GM23338 (cell line): ENCODE data around the gene SEC23IP. TPM values are rescaled to one million over a fixed set of nuclear protein-coding genes. Genes with fewer than 3 reads are reported as not detected.

Experiments used
- ATAC-seq: fragments of 200-7000 bp; cut with Tn5 transposase; 3 replicates; pipeline ENCODE4 v1.9.1; 2020
- DNase-seq: peaks from one replicate; pipeline ENCODE4 v3.0.0-alpha.2; 2015; ENCODE audit warnings: low spot score
- H2AFZ ChIP-seq: fragments of 200-600 bp; sonication (generic); 2 replicates; pipeline ENCODE4 v1.8.0; 2016; ENCODE audit warnings: antibody characterized with exemption, mild to moderate bottlenecking, moderate library complexity
- H3F3A ChIP-seq: fragments of 200-600 bp; sonication (generic); replicated peaks from 2 replicates; pipeline ENCODE4 v1.8.0; 2017; ENCODE audit warnings: antibody characterized with exemption, mixed run types, low read depth
- H3K27ac ChIP-seq: fragments of 200-600 bp; sonication (generic); 2 replicates; pipeline ENCODE4 v1.6.1; 2016; ENCODE audit warnings: low read depth
- H3K27me3 ChIP-seq: fragments of 200-600 bp; sonication (generic); 2 replicates; pipeline ENCODE4 v1.8.0; 2016; ENCODE audit warnings: mild to moderate bottlenecking, mixed run types, moderate library complexity; ENCODE audit not compliant: insufficient read depth
- H3K36me3 ChIP-seq: fragments of 200-600 bp; sonication (generic); 2 replicates; pipeline ENCODE4 v1.8.0; 2016; ENCODE audit warnings: mild to moderate bottlenecking; ENCODE audit not compliant: insufficient read depth
- H3K4me1 ChIP-seq: fragments of 200-600 bp; sonication (generic); 2 replicates; pipeline ENCODE4 v1.8.0; 2016; ENCODE audit warnings: mild to moderate bottlenecking, moderate library complexity; ENCODE audit not compliant: insufficient read depth
- H3K4me2 ChIP-seq: fragments of 200-600 bp; sonication (generic); 2 replicates; pipeline ENCODE4 v1.7.1; 2017; ENCODE audit warnings: mixed run types
- H3K4me3 ChIP-seq: fragments of 200-600 bp; sonication (generic); 2 replicates; pipeline ENCODE4 v1.6.1; 2016; ENCODE audit warnings: mixed run types
- H3K79me2 ChIP-seq: fragments of 200-600 bp; sonication (generic); replicated peaks from 2 replicates; pipeline ENCODE4 v1.8.0; 2017; ENCODE audit warnings: mild to moderate bottlenecking; ENCODE audit not compliant: insufficient read depth
- H3K9me2 ChIP-seq: fragments of 200-600 bp; sonication (generic); 2 replicates; pipeline ENCODE4 v1.8.0; 2017; ENCODE audit not compliant: insufficient read depth
- H4K20me1 ChIP-seq: fragments of 200-600 bp; sonication (generic); replicated peaks from 2 replicates; pipeline ENCODE4 v1.8.0; 2017; ENCODE audit warnings: mild to moderate bottlenecking; ENCODE audit not compliant: insufficient read depth
- H3K27ac Mint-ChIP-seq: 2 replicates; pipeline ENCODE4 v1.8.0; 2020; ENCODE audit warnings: inconsistent platforms, mild to moderate bottlenecking, moderate library complexity, mixed read lengths
- H3K27me3 Mint-ChIP-seq: 3 replicates; pipeline ENCODE4 v1.8.0; 2022; ENCODE audit warnings: low read depth, mild to moderate bottlenecking, moderate library complexity, mixed read lengths, inconsistent platforms; ENCODE audit not compliant: insufficient read depth, poor library complexity
- H3K36me3 Mint-ChIP-seq: 3 replicates; pipeline ENCODE4 v1.8.0; 2021; ENCODE audit warnings: low read depth, mild to moderate bottlenecking, inconsistent platforms, moderate library complexity, mixed read lengths
- H3K4me1 Mint-ChIP-seq: 3 replicates; pipeline ENCODE4 v1.8.0; 2020; ENCODE audit warnings: mild to moderate bottlenecking, inconsistent platforms, mixed read lengths
- H3K4me3 Mint-ChIP-seq: 3 replicates; pipeline ENCODE4 v1.8.0; 2021; ENCODE audit warnings: moderate library complexity, mild to moderate bottlenecking, inconsistent platforms, mixed read lengths
- H3K9me3 Mint-ChIP-seq: 3 replicates; pipeline ENCODE4 v1.8.0; 2020; ENCODE audit warnings: moderate library complexity, mild to moderate bottlenecking, inconsistent platforms, mixed read lengths
- CREB1 ChIP-seq: fragments of 250-450 bp; sonication (Bioruptor Pico); IDR thresholded peaks from 2 replicates; pipeline ENCODE4 v1.5.0; 2020; ENCODE audit warnings: low read depth, mild to moderate bottlenecking, moderate library complexity
- CTCF ChIP-seq, 2 experiments: fragments of 200-600 bp in 1 of 2; sonication (generic) in 1 of 2; conservative IDR thresholded peaks; 2 replicates each; pipeline versions ENCODE4 v1.5.1 to v1.6.1; 2016 to 2017; ENCODE audit warnings: antibody characterized with exemption in 2 of 2, low read depth in 2 of 2, mild to moderate bottlenecking in 2 of 2, moderate library complexity in 1 of 2
- ETS1 ChIP-seq: IDR thresholded peaks from 2 replicates; pipeline ENCODE4 v1.6.1; 2016; ENCODE audit warnings: antibody characterized with exemption
- EZH2 ChIP-seq: fragments of 200-600 bp; sonication (generic); IDR thresholded peaks from one replicate; pipeline ENCODE4 v1.8.0; 2017; ENCODE audit warnings: antibody characterized with exemption, mild to moderate bottlenecking, low read depth; ENCODE audit not compliant: unreplicated experiment
- EZH2phosphoT487 ChIP-seq: fragments of 200-600 bp; sonication (generic); IDR thresholded peaks from one replicate; pipeline ENCODE4 v1.8.1; 2018; ENCODE audit warnings: antibody characterized with exemption; ENCODE audit not compliant: unreplicated experiment
- JUNB ChIP-seq: IDR thresholded peaks from one replicate; pipeline ENCODE4 v1.6.1; 2016; ENCODE audit warnings: antibody characterized with exemption; ENCODE audit not compliant: unreplicated experiment
- NANOG ChIP-seq: IDR thresholded peaks from 2 replicates; pipeline ENCODE4 v1.6.1; 2016; ENCODE audit warnings: antibody characterized with exemption, borderline replicate concordance
- POLR2AphosphoS5 ChIP-seq: IDR thresholded peaks from 2 replicates; pipeline ENCODE4 v1.6.1; 2016; ENCODE audit warnings: antibody characterized with exemption, low read depth
- REST ChIP-seq: IDR thresholded peaks from one replicate; pipeline ENCODE4 v1.6.1; 2018; ENCODE audit warnings: antibody characterized with exemption; ENCODE audit not compliant: unreplicated experiment
- ZNF114 ChIP-seq: fragments of 250-450 bp; sonication (Bioruptor Pico); IDR thresholded peaks from 2 replicates; pipeline ENCODE4 v1.5.0; 2020; ENCODE audit warnings: mild to moderate bottlenecking, moderate library complexity
- ZNF331 ChIP-seq: fragments of 250-450 bp; sonication (Bioruptor Pico); IDR thresholded peaks from 2 replicates; pipeline ENCODE4 v1.5.0; 2020; ENCODE audit warnings: low read depth, mild to moderate bottlenecking, moderate library complexity
- ZNF462 ChIP-seq: fragments of 250-450 bp; sonication (Bioruptor Pico); IDR thresholded peaks from 2 replicates; pipeline ENCODE4 v1.5.0; 2020; ENCODE audit warnings: mild to moderate bottlenecking, moderate library complexity
- polyA plus RNA-seq: library from polyadenylated mRNA; unstranded; fragments of >200 nt; fragmentation: Nextera tagmentation; extraction: Ambion mirVana; gene quantifications from 2 replicates; pipeline ENCODE4 v1.2.1, GENCODE V29; 2016
- total RNA-seq: library from RNA; depleted of rRNA; stranded (reverse); fragments of >200 nt; shearing (Covaris generic); gene quantifications from 2 replicates; pipeline ENCODE4 v1.2.3, GENCODE V29; 2014

Gene SEC23IP
- total and polyA plus RNA-seq, 2 experiments from 2014 or later: 35.2 to 35.6 TPM

- ATAC-seq (no peak), DNase-seq (no peak)
- Histone ChIP-seq H3K27ac (no peak overlapping the region), H3K4me2 (no peak overlapping the region), H3K79me2 (no peaks in the 10 kb centered on the region), H3F3A (no peaks in the 10 kb centered on the region), H2AFZ (no peak overlapping the region), H3K4me1 (no peaks in the 10 kb centered on the region), H3K27me3 (no peaks in the 10 kb centered on the region), H3K4me3 (no peak overlapping the region), H4K20me1 (peaks cover 3% of the 10 kb centered on the region; the same call in 1 of the 2 replicates), H3K36me3 (peaks cover 9% of the 10 kb centered on the region), H3K9me2 (no peaks in the 10 kb centered on the region)
- H3K27me3 Mint-ChIP-seq: peaks cover 2% of the 10 kb centered on the region
- H3K4me1 Mint-ChIP-seq: no peaks in the 10 kb centered on the region
- no peak overlapping the region for H3K27ac Mint-ChIP-seq
- TF ChIP-seq REST (no peak), EZH2phosphoT487 (no peak), CREB1 (CRISPR knock-in tag) (no peak), POLR2AphosphoS5 (no peak), CTCF (conservative IDR thresholded peaks at IDR 0.05; ENCODE audit: low read depth in 2 of 2) (no peak), NANOG (no peak), ZNF331 (CRISPR knock-in tag) (no peak), EZH2 (no peak), JUNB (no peak), ETS1 (no peak), ZNF114 (CRISPR knock-in tag) (no peak), ZNF462 (CRISPR knock-in tag) (no peak)
- no peaks in the 10 kb centered on the region for H3K9me3 Mint-ChIP-seq
- H3K4me3 Mint-ChIP-seq: no peak overlapping the region
- H3K36me3 Mint-ChIP-seq: peaks cover 13% of the 10 kb centered on the region; the same call in 2 of the 3 replicates
Measured at GRCh38 chr10:119947300-119947699, 54.8 kb downstream of the SEC23IP start.
